ENCODE data around the gene DACH1. TPM values are rescaled to one million over a fixed set of nuclear protein-coding genes. Genes with fewer than 3 reads are reported as not detected.

Gene DACH1
- total and polyA plus RNA-seq, 2 donors (not counting 3 experiments of a cell fraction or from before 2014, with no cell fraction given), result 8.6 to 28.3 TPM

DNA sequence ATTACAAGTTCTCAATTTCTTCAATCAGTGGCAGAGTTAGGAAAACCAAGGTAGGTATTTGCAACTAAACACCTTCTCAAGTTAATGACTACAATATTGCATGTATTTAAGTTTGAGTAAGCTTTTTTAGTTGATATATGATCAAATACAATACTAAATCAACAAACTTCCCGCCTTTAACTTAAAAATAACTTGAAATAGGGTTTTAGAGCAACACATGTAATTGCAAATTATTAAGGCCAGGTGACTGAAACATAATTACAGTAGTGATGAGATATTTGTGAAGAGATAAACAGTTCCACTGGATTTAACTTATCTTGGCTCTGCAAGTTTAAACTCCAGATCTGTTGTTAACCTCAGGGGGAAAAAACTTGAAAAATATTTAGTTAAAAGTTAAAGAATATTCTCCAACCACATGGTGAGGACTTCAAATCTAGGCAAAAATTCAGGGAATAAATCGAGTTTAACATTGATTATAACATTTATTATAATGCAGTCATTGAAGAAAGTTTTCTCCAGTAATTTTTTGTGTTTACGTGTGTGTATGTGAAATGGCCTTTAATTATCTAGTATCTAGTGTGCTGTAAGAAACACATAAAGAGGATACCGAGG is 3.6 kb downstream of the DACH1 start:
- Histone ChIP-seq H3K9me1 (replicated peaks; ENCODE audit: control insufficient read depth, extremely low read depth, insufficient read depth, low read length) (no peaks in the 10 kb centered on the region), H3K4me3 (replicated peaks in 1 of 3; ENCODE audit: insufficient read depth in 1 of 3, low read depth in 1 of 3, low read length in 3 of 3) (peak overlapping the region in 1 of 3 experiments; percentile 72), H3K9ac (replicated peaks; ENCODE audit: extremely low read depth, insufficient read depth, low read length) (no peak overlapping the region), H3K36me3 (ENCODE audit: control insufficient read depth in 2 of 2, extremely low read depth in 1 of 2, insufficient read depth in 2 of 2, low read length in 2 of 2) (no peaks in the 10 kb centered on the region), H2AFZ (ENCODE audit: low read depth, low read length) (no peak overlapping the region), H3K27me3 (ENCODE audit: control insufficient read depth in 2 of 2, insufficient read depth in 2 of 2, low read length in 2 of 2) (no peaks in the 10 kb centered on the region), H3K9me3 (replicated peaks; ENCODE audit: control insufficient read depth, insufficient read depth, low read length) (no peaks in the 10 kb centered on the region), H3K4me1 (ENCODE audit: control insufficient read depth, extremely low read depth, insufficient read depth, low read length) (peaks cover 11% of the 10 kb centered on the region), H3K79me2 (ENCODE audit: control insufficient read depth, insufficient read depth, low read length) (no peaks in the 10 kb centered on the region), H3K4me2 (ENCODE audit: insufficient read depth, low read length) (peak overlapping the region; percentile 70), H4K20me1 (replicated peaks; ENCODE audit: control insufficient read depth, extremely low read depth, insufficient read depth, low read length) (no peaks in the 10 kb centered on the region), H3K27ac (ENCODE audit: insufficient read depth, low read depth, low read length) (no peak overlapping the region)
- ChIA-PET POLR2A (no interaction called here), CTCF (interaction anchor here (1.3 to 2.1 kb wide), 2 partner anchors 14 to 15 kb away, joined by 3 to 9 read pairs; no protein-coding TSS in a partner anchor)
- TF ChIP-seq, protein P1, sequence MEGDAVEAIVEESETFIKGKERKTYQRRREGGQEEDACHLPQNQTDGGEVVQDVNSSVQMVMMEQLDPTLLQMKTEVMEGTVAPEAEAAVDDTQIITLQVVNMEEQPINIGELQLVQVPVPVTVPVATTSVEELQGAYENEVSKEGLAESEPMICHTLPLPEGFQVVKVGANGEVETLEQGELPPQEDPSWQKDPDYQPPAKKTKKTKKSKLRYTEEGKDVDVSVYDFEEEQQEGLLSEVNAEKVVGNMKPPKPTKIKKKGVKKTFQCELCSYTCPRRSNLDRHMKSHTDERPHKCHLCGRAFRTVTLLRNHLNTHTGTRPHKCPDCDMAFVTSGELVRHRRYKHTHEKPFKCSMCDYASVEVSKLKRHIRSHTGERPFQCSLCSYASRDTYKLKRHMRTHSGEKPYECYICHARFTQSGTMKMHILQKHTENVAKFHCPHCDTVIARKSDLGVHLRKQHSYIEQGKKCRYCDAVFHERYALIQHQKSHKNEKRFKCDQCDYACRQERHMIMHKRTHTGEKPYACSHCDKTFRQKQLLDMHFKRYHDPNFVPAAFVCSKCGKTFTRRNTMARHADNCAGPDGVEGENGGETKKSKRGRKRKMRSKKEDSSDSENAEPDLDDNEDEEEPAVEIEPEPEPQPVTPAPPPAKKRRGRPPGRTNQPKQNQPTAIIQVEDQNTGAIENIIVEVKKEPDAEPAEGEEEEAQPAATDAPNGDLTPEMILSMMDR (IDR thresholded peaks at IDR 0.05; ENCODE audit: extremely low read depth in 1 of 2, insufficient read depth in 1 of 2, low read depth in 1 of 2, low read length in 2 of 2), result no peak
- no peak for TF ChIP-seq EZH2 (IDR thresholded peaks at IDR 0.05; ENCODE audit: borderline replicate concordance, low read depth, low read length, severe bottlenecking)
- no peak for TF ChIP-seq GATA2 (IDR thresholded peaks at IDR 0.05; ENCODE audit: insufficient read depth, insufficient read length, low read depth, low read length)
- TF ChIP-seq POLR2AphosphoS5 (IDR thresholded peaks at IDR 0.05; ENCODE audit: insufficient read depth, low read depth, low read length), result no peak
- no peak for TF ChIP-seq JUN (IDR thresholded peaks at IDR 0.05; ENCODE audit: borderline replicate concordance, insufficient read depth, insufficient read length, low read depth)
- TF ChIP-seq, protein P2, sequence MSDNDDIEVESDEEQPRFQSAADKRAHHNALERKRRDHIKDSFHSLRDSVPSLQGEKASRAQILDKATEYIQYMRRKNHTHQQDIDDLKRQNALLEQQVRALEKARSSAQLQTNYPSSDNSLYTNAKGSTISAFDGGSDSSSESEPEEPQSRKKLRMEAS (IDR thresholded peaks at IDR 0.05; ENCODE audit: insufficient read depth, insufficient read length), result no peak
- FAIRE-seq (no peak), DNase-seq (ENCODE audit: low read depth, low spot score) (peak; percentile 16)
- no TSS peak for BruUV-seq (replicated peaks)
- intact Hi-C loops (cut with micrococcal nuclease) (loop anchor here (10.0 kb wide), 4 partner anchors 701 to 1239 kb away; no protein-coding TSS in a partner anchor), dilution Hi-C loops (cut with MboI; ENCODE audit: extremely low pct_ligation_motif_present, low sequenced_read_pairs) (no loop called here)

Measured in endothelial cell of umbilical vein (primary cell).